Lower leg skin (tissue), 4 donors: ENCODE measurements around the gene RARB. TPM values are rescaled to one million over a fixed set of nuclear protein-coding genes. Genes with fewer than 3 reads are reported as not detected.

Experiments
- DNase-seq, 2 donors: peaks; one replicate each; pipeline ENCODE4 v3.0.0-alpha.2; 2019; ENCODE audit warnings: low spot score in 2 of 2
- H3K4me3 ChIP-seq: fragments of 200-600 bp; sonication (generic); 2 replicates; pipeline ENCODE4 v1.5.1; 2017; ENCODE audit warnings: mild to moderate bottlenecking, low read depth; ENCODE audit not compliant: poor library complexity, severe bottlenecking
- POLR2A ChIP-seq, 2 donors: fragments of 450-650 bp; IDR thresholded peaks; one replicate each; pipeline ENCODE4 v1.6.1; 2016 to 2017; ENCODE audit warnings: antibody characterized with exemption in 2 of 2, mild to moderate bottlenecking in 1 of 2, moderate library complexity in 1 of 2
- WGBS, 2 donors: methylation state at CpG; one replicate each; pipeline ENCODE4 v1.1.5; 2018; 5-methylcytosine and 5-hydroxymethylcytosine counted together
- intact Hi-C: fragments of 100-400 bp; cut with DNase I; formaldehyde crosslinking; loops from one replicate; pipeline ENCODE4 v1.15.0; 2023; ENCODE audit warnings: low total_unique reads
- total RNA-seq, 4 donors: library from RNA; depleted of rRNA; stranded (reverse); fragments of >200 nt; gene quantifications; one replicate each; pipeline ENCODE4 v1.1.0, GENCODE V29; 2016
- TF ChIP-seq, protein P1 (sequence below), 3 donors: fragments of 450-650 bp; IDR thresholded peaks; one replicate each; pipeline ENCODE4 v1.5.1; 2016; ENCODE audit warnings: antibody characterized with exemption in 3 of 3, mild to moderate bottlenecking in 3 of 3, moderate library complexity in 2 of 3

The RARB gene
- total RNA-seq, 4 donors from 2014 or later: 0.34 to 6.5 (median 4.4) TPM; not detected in 1

DNA sequence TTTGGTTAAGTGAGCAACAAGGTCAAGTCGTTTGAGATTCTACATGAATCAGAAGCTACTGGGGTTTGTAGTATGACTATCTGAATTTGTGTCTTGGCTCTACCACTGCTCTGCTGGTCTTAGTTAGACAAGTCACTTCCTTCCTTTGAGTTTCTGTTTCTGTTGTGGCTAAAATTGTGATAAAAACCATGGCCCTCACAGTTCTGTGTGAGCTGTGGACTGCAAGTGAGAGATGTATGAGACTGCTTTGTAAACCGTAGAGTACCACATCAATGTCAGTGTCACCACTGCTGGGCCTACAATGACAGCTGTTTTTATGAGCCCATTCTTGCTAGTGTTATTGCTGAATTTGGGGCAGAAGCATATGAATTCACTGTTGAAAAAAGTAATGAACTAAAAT, 32.7 kb downstream of the RARB start:
- no peak overlapping the region for H3K4me3 ChIP-seq
- intact Hi-C loops: no loop called here
- DNase-seq: no peak
- no peak for TF ChIP-seq POLR2A (IDR thresholded peaks at IDR 0.05)
- TF ChIP-seq, protein P1, sequence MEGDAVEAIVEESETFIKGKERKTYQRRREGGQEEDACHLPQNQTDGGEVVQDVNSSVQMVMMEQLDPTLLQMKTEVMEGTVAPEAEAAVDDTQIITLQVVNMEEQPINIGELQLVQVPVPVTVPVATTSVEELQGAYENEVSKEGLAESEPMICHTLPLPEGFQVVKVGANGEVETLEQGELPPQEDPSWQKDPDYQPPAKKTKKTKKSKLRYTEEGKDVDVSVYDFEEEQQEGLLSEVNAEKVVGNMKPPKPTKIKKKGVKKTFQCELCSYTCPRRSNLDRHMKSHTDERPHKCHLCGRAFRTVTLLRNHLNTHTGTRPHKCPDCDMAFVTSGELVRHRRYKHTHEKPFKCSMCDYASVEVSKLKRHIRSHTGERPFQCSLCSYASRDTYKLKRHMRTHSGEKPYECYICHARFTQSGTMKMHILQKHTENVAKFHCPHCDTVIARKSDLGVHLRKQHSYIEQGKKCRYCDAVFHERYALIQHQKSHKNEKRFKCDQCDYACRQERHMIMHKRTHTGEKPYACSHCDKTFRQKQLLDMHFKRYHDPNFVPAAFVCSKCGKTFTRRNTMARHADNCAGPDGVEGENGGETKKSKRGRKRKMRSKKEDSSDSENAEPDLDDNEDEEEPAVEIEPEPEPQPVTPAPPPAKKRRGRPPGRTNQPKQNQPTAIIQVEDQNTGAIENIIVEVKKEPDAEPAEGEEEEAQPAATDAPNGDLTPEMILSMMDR (IDR thresholded peaks at IDR 0.05): no peak
- WGBS, 2 donors: 69 to 76% methylated on average over 2 of the region's 2 CpGs

DNA sequence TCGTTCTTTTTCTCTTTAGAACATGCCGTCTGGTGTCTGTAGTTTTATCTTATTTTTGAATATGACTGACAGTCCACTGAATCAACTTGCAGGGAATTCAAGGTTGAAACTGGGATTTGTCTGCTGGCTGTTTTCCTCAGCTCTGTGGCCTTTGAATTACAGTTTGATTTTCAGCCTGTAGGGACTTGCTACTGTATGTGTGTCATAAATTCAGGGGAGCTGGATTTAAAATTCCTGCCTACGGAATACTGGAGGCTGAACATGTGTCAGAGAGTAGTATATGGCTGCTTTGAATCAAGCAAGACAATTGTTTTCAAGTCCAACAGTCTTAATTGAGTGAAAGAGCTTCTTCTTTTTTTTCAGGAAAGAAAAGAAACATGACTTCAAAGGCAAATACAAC, 33.9 kb downstream of the RARB start:
- intact Hi-C loops: no loop called here
- TF ChIP-seq, protein P1 (IDR thresholded peaks at IDR 0.05): no peak
- no peak for TF ChIP-seq POLR2A (IDR thresholded peaks at IDR 0.05)
- no peak for DNase-seq
- WGBS, 2 donors: 48 to 55% methylated on average over 3 of the region's 3 CpGs
- no peak overlapping the region for H3K4me3 ChIP-seq

DNA sequence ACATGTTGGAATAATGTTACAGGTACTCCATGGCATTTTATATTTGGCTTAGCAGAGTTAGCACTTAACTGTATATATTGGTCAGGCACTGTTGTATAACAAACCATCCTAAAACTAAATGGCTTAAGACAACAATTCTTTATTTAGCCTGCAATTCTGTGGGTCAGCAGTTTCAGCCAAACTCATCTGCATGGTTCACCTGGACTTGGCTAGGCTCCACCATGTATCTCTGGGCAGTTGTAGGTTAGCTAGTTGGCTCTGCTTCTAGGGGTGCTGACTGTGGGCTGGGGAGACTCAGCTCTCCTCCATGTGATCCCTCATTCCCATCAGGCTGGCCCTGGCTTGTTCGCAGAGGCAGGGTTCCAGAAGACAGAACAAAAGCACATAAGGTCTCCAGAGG, 34.4 kb downstream of the RARB start:
- 79 to 88% methylated on average over 1 of the region's 1 CpG for WGBS, 2 donors
- TF ChIP-seq POLR2A (IDR thresholded peaks at IDR 0.05): no peak
- TF ChIP-seq, protein P1 (IDR thresholded peaks at IDR 0.05): no peak
- no peak overlapping the region for H3K4me3 ChIP-seq
- no peak for DNase-seq
- intact Hi-C loops: no loop called here

DNA sequence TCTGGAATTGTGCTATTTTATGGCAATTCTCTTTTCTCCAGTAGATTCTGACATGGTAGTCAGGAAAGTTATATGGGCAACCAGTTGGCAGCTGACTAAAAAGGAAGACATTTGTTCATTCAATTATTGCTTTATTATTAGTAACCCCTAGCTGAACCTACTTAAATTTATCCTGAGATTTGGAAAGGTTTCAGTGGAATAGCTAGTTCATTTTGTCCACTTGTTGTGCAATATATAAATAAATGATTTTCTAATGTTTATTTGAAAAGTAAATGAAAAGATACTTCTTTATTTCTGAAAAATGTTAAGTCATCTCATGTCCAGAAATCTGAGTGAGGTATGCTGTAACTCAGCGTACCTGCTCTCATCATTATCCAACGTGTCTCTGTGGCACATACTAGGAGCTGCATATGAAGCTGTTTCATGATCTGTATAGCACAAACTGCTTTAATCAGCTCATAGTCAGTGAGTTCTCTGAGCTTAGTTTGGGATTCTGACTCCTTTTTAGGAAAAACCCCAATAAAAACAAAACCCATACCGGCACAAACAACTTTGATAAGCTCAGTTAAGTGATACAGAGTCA, 35.9 kb downstream of the RARB start:
- DNase-seq: no peak
- no peak for TF ChIP-seq POLR2A (IDR thresholded peaks at IDR 0.05)
- TF ChIP-seq, protein P1 (IDR thresholded peaks at IDR 0.05): no peak
- H3K4me3 ChIP-seq: no peak overlapping the region
- 90 to 96% methylated on average over 3 of the region's 3 CpGs for WGBS, 2 donors
- intact Hi-C loops: no loop called here

DNA sequence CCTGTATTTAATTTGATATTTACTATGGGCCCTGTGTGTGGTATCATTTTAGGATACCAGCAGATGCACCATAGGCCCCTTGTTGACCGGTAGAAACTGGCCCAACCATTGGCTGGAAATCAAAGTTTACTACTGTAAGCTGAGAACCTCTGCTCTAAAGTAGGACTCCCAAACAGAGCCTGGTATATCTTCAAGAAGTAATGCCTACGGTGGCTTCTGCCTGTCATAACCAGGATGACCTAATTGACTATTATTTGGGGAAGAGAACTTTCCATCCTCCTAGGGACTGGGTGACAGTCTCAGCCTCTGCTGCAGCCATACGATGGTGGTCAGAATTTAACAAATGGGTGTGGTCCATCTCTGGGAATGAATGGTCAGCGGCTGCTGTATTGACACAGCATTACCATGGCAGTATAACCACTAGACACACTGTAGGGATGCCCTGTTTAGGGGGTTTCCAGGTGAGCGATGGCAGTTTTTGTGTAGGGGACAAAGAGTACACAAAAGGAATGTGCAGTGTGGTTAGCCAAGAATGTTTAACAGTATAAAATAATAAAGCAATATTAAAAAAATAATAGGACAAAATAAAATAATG, 37.3 kb downstream of the RARB start:
- no peak for DNase-seq
- intact Hi-C loops: no loop called here
- no peak for TF ChIP-seq POLR2A (IDR thresholded peaks at IDR 0.05)
- TF ChIP-seq, protein P1 (IDR thresholded peaks at IDR 0.05): no peak
- no peak overlapping the region for H3K4me3 ChIP-seq
- 81 to 87% methylated on average over 5 of the region's 5 CpGs for WGBS, 2 donors
